Liver (tissue), 9 donors: ENCODE measurements around the gene ULBP1. TPM values are rescaled to one million over a fixed set of nuclear protein-coding genes. Genes with fewer than 3 reads are reported as not detected.

ENCODE experiments used
- DNase-seq: peaks from one replicate; pipeline ENCODE4 v3.0.0-alpha.2; 2017; ENCODE audit warnings: low spot score
- H3K27ac ChIP-seq, 2 donors: one replicate each; pipeline ENCODE4 v1.7.0; 2013; ENCODE audit warnings: inconsistent platforms in 2 of 2, low read length in 2 of 2, control low read depth in 1 of 2, low read depth in 1 of 2, mild to moderate bottlenecking in 1 of 2
- H3K27me3 ChIP-seq, 4 donors: one replicate each; pipeline versions ENCODE4 v1.6.1 to v1.7.0; 2013; ENCODE audit warnings: low read length in 3 of 4, inconsistent platforms in 1 of 4, mild to moderate bottlenecking in 1 of 4, moderate library complexity in 1 of 4; ENCODE audit not compliant: control insufficient read depth in 4 of 4, insufficient read depth in 4 of 4
- H3K36me3 ChIP-seq, 4 donors: one replicate each; pipeline versions ENCODE4 v1.6.1 to v1.7.0; 2013; ENCODE audit warnings: low read length in 3 of 4, mild to moderate bottlenecking in 3 of 4, low read depth in 1 of 4, moderate library complexity in 1 of 4; ENCODE audit not compliant: control insufficient read depth in 4 of 4, insufficient read depth in 3 of 4
- H3K4me1 ChIP-seq, 4 donors: one replicate each; pipeline versions ENCODE4 v1.6.1 to v1.7.0; 2013; ENCODE audit warnings: low read length in 3 of 4, mild to moderate bottlenecking in 3 of 4, moderate library complexity in 1 of 4; ENCODE audit not compliant: control insufficient read depth in 4 of 4, insufficient read depth in 4 of 4
- H3K4me3 ChIP-seq, 3 donors: one replicate each; pipeline versions ENCODE4 v1.6.1 to v1.7.0; 2013; ENCODE audit warnings: low read length in 3 of 3, control low read depth in 1 of 3, low read depth in 1 of 3, mild to moderate bottlenecking in 1 of 3
- H3K9ac ChIP-seq, 2 donors: one replicate each; pipeline ENCODE4 v1.7.0; 2013; ENCODE audit warnings: low read length in 2 of 2, mild to moderate bottlenecking in 2 of 2, moderate library complexity in 2 of 2, control low read depth in 1 of 2, low read depth in 1 of 2
- H3K9me3 ChIP-seq, 4 donors: one replicate each; pipeline versions ENCODE4 v1.6.1 to v1.7.0; 2013; ENCODE audit warnings: low read length in 3 of 4; ENCODE audit not compliant: control insufficient read depth in 4 of 4
- CTCF ChIP-seq: fragments of 150-350 bp; IDR thresholded peaks from 2 replicates; pipeline ENCODE4 v1.5.1; 2017; ENCODE audit warnings: improper control_type of control experiment, low read depth, low read length; ENCODE audit not compliant: missing input control
- EGR1 ChIP-seq, 2 donors: IDR thresholded peaks; 2 replicates each; pipeline ENCODE4 v1.6.1; 2016 to 2018; ENCODE audit warnings: antibody characterized with exemption in 2 of 2, low read depth in 2 of 2
- FOXA1 ChIP-seq: IDR thresholded peaks from 2 replicates; pipeline ENCODE4 v1.6.1; 2016; ENCODE audit warnings: antibody characterized with exemption
- FOXA2 ChIP-seq: IDR thresholded peaks from 2 replicates; pipeline ENCODE4 v1.6.1; 2016; ENCODE audit warnings: antibody characterized with exemption
- GABPA ChIP-seq, 2 donors: IDR thresholded peaks in 1 of 2; conservative IDR thresholded peaks in 1 of 2; 2 replicates each; pipeline ENCODE4 v1.6.1; 2016; ENCODE audit warnings: antibody characterized with exemption in 2 of 2, mild to moderate bottlenecking in 1 of 2, moderate library complexity in 1 of 2
- HNF4A ChIP-seq, 2 donors: conservative IDR thresholded peaks; 2 replicates each; pipeline ENCODE4 v1.6.1; 2016; ENCODE audit warnings: antibody characterized with exemption in 2 of 2, mild to moderate bottlenecking in 2 of 2
- HNF4G ChIP-seq: IDR thresholded peaks from 2 replicates; pipeline ENCODE4 v1.6.1; 2016; ENCODE audit warnings: antibody characterized with exemption
- MAX ChIP-seq: IDR thresholded peaks from 2 replicates; pipeline ENCODE4 v1.6.1; 2016; ENCODE audit warnings: antibody characterized with exemption
- RXRA ChIP-seq, 2 donors: IDR thresholded peaks; 2 replicates each; pipeline ENCODE4 v1.6.1; 2017 to 2018; ENCODE audit warnings: antibody characterized with exemption in 2 of 2, mild to moderate bottlenecking in 1 of 2
- TAF1 ChIP-seq: conservative IDR thresholded peaks from 2 replicates; pipeline ENCODE4 v1.6.1; 2016; ENCODE audit warnings: antibody characterized with exemption, mild to moderate bottlenecking
- YY1 ChIP-seq: IDR thresholded peaks from 2 replicates; pipeline ENCODE4 v1.6.1; 2016; ENCODE audit warnings: antibody characterized with exemption, mild to moderate bottlenecking
- WGBS: extraction: QIAGEN DNeasy Blood & Tissue Kit; methylation state at CpG from one replicate; pipeline ENCODE4 v1.1.7; 2013; 5-methylcytosine and 5-hydroxymethylcytosine counted together
- polyA plus RNA-seq, 2 donors: library from polyadenylated mRNA; stranded (reverse) in 1 of 2; unstranded in 1 of 2; fragments of 200-250 nt in 1 of 2; fragments of >200 nt in 1 of 2; fragmentation: Nextera tagmentation in 1 of 2; extraction: Ambion mirVana in 1 of 2; gene quantifications; one replicate each; pipeline versions ENCODE4 v1.2.1 to v1.2.3, GENCODE V29; 2013 to 2015
- total RNA-seq, 2 donors: library from RNA; depleted of rRNA; stranded (reverse); fragments of >200 nt; gene quantifications; one replicate each; pipeline ENCODE4 v1.2.3, GENCODE V29; 2014
- TF ChIP-seq, protein P1 (sequence below): IDR thresholded peaks from 2 replicates; pipeline ENCODE4 v1.6.1; 2016; ENCODE audit warnings: antibody characterized with exemption
- TF ChIP-seq, protein P2 (sequence below): IDR thresholded peaks from 2 replicates; pipeline ENCODE4 v1.6.1; 2016; ENCODE audit warnings: antibody characterized with exemption
- donor health status: healthy.
- donor health status: healthy.
- donor health status: healthy.
- donor health status: healthy.
- donor health status: healthy.

The ULBP1 gene
- total and polyA plus RNA-seq, 4 donors, result under 0.01 to 0.05 (median 0.03) TPM; not detected in 1

DNA sequence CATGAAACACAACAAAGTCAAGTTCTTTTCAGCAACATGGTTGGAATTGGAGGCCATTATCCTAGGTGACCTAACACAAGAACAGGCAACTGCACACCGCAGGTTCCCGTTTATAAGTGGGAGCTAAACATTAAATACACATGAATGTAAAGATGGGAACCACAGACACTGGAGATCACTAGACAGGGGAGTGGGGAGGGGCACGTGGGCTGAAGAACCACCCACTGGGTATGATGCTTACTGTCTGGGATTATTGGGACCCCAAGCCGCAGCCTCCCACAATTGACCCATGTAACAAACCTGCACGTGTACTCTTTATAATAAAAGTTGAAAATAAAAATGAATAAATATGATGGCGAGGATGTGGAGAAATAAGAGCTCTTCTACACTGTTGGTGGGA lies 32.2 kb upstream of the ULBP1 start:
- Histone ChIP-seq H3K9ac (no peak overlapping the region), H3K27me3 (peaks cover 0 to 24% (median 5%) of the 10 kb centered on the region in 4 donors), H3K27ac (no peak overlapping the region), H3K36me3 (no peaks in the 10 kb centered on the region), H3K4me1 (no peaks in the 10 kb centered on the region), H3K4me3 (no peak overlapping the region), H3K9me3 (no peaks in the 10 kb centered on the region)
- 70% methylated on average over 6 of the region's 6 CpGs for WGBS
- TF ChIP-seq YY1, result no peak
- no peak for TF ChIP-seq FOXA1
- TF ChIP-seq CTCF, result no peak
- TF ChIP-seq EGR1 (IDR thresholded peaks at IDR 0.05; ENCODE audit: low read depth in 2 of 2), result no peak
- TF ChIP-seq RXRA (IDR thresholded peaks at IDR 0.05), result no peak
- TF ChIP-seq HNF4A (conservative IDR thresholded peaks at IDR 0.05), result no peak
- TF ChIP-seq, protein P1, sequence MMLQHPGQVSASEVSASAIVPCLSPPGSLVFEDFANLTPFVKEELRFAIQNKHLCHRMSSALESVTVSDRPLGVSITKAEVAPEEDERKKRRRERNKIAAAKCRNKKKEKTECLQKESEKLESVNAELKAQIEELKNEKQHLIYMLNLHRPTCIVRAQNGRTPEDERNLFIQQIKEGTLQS, result no peak
- no peak for TF ChIP-seq GABPA (IDR thresholded peaks at IDR 0.05 in 1 of 2, conservative IDR thresholded peaks at IDR 0.05 in 1 of 2)
- no peak for TF ChIP-seq FOXA2
- no peak for DNase-seq

GRCh38 chr6:149933036-149933435 lies 30.7 kb upstream of the ULBP1 start:
- no peaks in the 10 kb centered on the region for H3K9me3 ChIP-seq
- no peak for DNase-seq
- WGBS, result 53% methylated on average over 5 of the region's 5 CpGs

GRCh38 chr6:149933461-149933860 lies 30.3 kb upstream of the ULBP1 start:
- no peak for TF ChIP-seq MAX
- WGBS, result 33% methylated on average over 3 of the region's 3 CpGs

More at GRCh38 chr6:149933036-149933435, 30.7 kb upstream of the ULBP1 start:
- TF ChIP-seq HNF4G (no peak), TAF1 (no peak), RXRA (IDR thresholded peaks at IDR 0.05) (no peak)
- TF ChIP-seq, protein P2, sequence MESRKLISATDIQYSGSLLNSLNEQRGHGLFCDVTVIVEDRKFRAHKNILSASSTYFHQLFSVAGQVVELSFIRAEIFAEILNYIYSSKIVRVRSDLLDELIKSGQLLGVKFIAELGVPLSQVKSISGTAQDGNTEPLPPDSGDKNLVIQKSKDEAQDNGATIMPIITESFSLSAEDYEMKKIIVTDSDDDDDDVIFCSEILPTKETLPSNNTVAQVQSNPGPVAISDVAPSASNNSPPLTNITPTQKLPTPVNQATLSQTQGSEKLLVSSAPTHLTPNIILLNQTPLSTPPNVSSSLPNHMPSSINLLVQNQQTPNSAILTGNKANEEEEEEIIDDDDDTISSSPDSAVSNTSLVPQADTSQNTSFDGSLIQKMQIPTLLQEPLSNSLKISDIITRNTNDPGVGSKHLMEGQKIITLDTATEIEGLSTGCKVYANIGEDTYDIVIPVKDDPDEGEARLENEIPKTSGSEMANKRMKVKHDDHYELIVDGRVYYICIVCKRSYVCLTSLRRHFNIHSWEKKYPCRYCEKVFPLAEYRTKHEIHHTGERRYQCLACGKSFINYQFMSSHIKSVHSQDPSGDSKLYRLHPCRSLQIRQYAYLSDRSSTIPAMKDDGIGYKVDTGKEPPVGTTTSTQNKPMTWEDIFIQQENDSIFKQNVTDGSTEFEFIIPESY, result no peak
- Histone ChIP-seq H3K9ac (no peak overlapping the region), H3K27me3 (peaks cover 0 to 24% (median 8%) of the 10 kb centered on the region in 4 donors), H3K4me1 (no peaks in the 10 kb centered on the region), H3K27ac (no peak overlapping the region), H3K4me3 (no peak overlapping the region), H3K36me3 (no peaks in the 10 kb centered on the region)

More at GRCh38 chr6:149933461-149933860, 30.3 kb upstream of the ULBP1 start:
- no peaks in the 10 kb centered on the region for H3K36me3 ChIP-seq
- peaks cover 0 to 24% (median 8%) of the 10 kb centered on the region in 4 donors for H3K27me3 ChIP-seq
- no peaks in the 10 kb centered on the region for H3K9me3 ChIP-seq
- peaks cover 3 to 4% (median 3%) of the 10 kb centered on the region in 4 donors for H3K4me1 ChIP-seq
- H3K4me3 ChIP-seq, result no peak overlapping the region
- no peak overlapping the region for H3K9ac ChIP-seq
- DNase-seq, result no peak
- H3K27ac ChIP-seq, result no peak overlapping the region
